Neural crest cell (in vitro differentiated cells): ENCODE measurements around the gene SH3PXD2A. TPM values are rescaled to one million over a fixed set of nuclear protein-coding genes. Genes with fewer than 3 reads are reported as not detected.
"Not testable (repeated sequence)": the region's sequence is repeated elsewhere in the genome, so short reads cannot be mapped to it uniquely, and the experiment has no call there.

Experiments
- DNase-seq: peaks from one replicate; pipeline ENCODE4 v3.0.0; 2021; ENCODE audit warnings: low read depth, mixed read lengths, low spot score
- H3K27ac Mint-ChIP-seq: one replicate; pipeline ENCODE4 v1.8.0; 2021; ENCODE audit warnings: mild to moderate bottlenecking, mixed read lengths; ENCODE audit not compliant: unreplicated experiment
- H3K27me3 Mint-ChIP-seq: 2 replicates; pipeline ENCODE4 v1.8.0; 2021; ENCODE audit warnings: low read depth, mild to moderate bottlenecking, mixed read lengths
- H3K36me3 Mint-ChIP-seq: 2 replicates; pipeline ENCODE4 v1.8.0; 2021; ENCODE audit warnings: low read depth, mild to moderate bottlenecking, mixed read lengths
- H3K4me1 Mint-ChIP-seq: 2 replicates; pipeline ENCODE4 v1.8.0; 2021; ENCODE audit warnings: mixed read lengths
- H3K4me3 Mint-ChIP-seq: one replicate; pipeline ENCODE4 v1.8.0; 2021; ENCODE audit warnings: mild to moderate bottlenecking, mixed read lengths
- H3K9me3 Mint-ChIP-seq: 2 replicates; pipeline ENCODE4 v1.8.0; 2021; ENCODE audit warnings: mixed read lengths
- total RNA-seq: library from RNA; stranded (reverse); gene quantifications from 2 replicates; pipeline ENCODE4 v1.2.1, GENCODE V29; 2021
- TF ChIP-seq, protein P1 (sequence below): fragments of 200-600 bp; sonication (generic); conservative IDR thresholded peaks from 2 replicates; pipeline ENCODE4 v1.5.0; 2021; ENCODE audit warnings: antibody characterized with exemption, mild to moderate bottlenecking

Gene SH3PXD2A
- total RNA-seq, 1 donor from 2014 or later = 22.8 TPM

DNA sequence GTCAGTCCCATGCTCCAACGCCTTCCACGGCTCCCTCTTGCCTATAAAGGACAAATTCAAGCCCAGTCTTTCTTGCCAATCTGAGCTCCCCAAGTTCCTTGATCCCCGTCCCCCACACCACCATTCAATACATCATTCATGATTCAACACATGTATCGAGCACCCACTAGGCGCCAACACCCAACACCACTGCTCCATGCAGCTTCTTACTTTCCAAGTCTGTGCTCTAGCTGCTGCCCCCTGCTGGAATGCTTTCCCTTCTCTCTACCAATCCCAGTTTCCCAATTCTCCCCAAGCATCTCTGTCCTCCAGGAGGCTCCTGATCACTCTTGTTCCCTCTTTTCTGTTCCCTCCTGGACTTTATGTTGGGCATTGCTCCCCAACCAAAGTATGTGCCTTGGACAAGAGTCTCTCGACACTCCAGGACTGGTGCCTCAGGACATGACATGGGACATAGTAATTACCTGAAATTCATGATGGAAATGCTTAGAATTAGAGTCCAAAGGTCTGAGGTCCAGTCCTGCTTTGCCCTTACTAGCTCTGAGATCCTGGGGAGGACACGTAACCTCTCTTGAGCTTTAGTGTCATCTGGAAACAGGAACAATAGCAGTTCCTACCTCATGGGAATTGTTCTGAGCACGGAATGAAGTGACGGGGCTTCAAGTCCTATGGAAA, 189.2 kb downstream of the SH3PXD2A start:
- peak; percentile 34 for DNase-seq
- Mint-ChIP-seq H3K27ac (no peak overlapping the region), H3K4me3 (no peak overlapping the region), H3K4me1 (peaks cover 8% of the 10 kb centered on the region), H3K9me3 (no peaks in the 10 kb centered on the region), H3K27me3 (no peaks in the 10 kb centered on the region), H3K36me3 (no peaks in the 10 kb centered on the region)
- TF ChIP-seq, protein P1, sequence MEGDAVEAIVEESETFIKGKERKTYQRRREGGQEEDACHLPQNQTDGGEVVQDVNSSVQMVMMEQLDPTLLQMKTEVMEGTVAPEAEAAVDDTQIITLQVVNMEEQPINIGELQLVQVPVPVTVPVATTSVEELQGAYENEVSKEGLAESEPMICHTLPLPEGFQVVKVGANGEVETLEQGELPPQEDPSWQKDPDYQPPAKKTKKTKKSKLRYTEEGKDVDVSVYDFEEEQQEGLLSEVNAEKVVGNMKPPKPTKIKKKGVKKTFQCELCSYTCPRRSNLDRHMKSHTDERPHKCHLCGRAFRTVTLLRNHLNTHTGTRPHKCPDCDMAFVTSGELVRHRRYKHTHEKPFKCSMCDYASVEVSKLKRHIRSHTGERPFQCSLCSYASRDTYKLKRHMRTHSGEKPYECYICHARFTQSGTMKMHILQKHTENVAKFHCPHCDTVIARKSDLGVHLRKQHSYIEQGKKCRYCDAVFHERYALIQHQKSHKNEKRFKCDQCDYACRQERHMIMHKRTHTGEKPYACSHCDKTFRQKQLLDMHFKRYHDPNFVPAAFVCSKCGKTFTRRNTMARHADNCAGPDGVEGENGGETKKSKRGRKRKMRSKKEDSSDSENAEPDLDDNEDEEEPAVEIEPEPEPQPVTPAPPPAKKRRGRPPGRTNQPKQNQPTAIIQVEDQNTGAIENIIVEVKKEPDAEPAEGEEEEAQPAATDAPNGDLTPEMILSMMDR = peak; percentile 44

DNA sequence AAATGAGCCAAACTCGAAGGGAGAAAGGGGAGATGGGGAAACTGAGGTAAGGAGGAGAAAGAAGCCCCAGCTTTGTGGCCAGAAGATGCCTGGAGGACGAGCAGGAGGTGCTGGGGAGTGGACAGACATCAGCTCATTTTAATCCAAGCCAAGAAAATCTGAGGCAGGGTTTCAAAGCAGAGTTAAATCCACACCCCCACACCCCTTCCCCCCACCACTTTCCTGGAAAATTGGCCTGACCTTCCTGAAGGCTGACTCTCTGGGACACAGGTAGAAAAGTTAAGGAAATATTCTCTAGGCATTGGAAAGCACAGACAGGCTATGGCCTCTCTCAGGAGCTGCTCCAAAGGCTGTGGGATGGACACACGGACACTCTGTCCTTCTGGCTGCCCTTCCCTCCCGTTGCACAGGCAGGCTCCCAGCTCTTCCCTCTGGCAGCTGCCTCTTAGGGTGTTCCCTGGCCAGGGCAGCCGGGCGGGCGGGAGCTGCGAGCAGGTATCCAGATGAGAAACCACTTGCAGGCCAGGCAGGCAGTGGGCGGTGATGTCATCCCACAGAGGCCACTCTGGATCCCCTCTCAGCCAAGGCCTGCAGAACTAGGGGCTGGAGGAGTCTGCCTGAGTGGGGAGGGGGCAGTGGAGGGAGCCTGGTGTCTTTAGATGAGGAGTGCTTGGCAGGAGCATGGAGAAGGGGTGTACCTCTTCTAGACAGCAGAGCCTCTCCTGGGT, 190.1 kb downstream of the SH3PXD2A start:
- Mint-ChIP-seq H3K4me3 (no peak overlapping the region), H3K9me3 (no peaks in the 10 kb centered on the region), H3K36me3 (no peaks in the 10 kb centered on the region), H3K27ac (no peak overlapping the region), H3K4me1 (peaks cover 8% of the 10 kb centered on the region), H3K27me3 (no peaks in the 10 kb centered on the region)
- TF ChIP-seq, protein P1 = no peak
- no peak for DNase-seq

DNA sequence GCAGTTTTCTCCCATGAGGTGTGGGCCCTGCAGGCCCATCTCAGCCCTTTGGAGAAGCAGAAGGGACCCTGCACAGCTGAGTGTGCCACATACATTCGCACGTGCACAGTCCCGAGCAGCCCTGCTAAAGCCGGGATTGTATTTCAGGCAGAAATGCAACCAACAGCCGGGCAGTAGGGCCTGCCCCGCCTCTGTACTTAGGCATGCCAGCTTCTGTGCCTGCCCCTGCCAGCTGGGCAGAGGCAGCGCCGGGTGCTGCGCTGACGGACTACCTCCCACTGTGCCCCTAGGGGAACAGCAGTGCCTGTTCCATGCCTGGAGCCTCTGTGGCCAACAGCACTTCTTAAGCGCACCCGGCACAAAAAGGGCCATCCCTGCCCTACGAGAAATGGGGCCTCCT, 191.6 kb downstream of the SH3PXD2A start:
- Mint-ChIP-seq H3K4me3 (no peak overlapping the region), H3K27me3 (no peaks in the 10 kb centered on the region), H3K4me1 (peaks cover 3% of the 10 kb centered on the region), H3K27ac (no peak overlapping the region), H3K36me3 (no peaks in the 10 kb centered on the region), H3K9me3 (no peaks in the 10 kb centered on the region)
- DNase-seq = no peak
- TF ChIP-seq, protein P1 = no peak

DNA sequence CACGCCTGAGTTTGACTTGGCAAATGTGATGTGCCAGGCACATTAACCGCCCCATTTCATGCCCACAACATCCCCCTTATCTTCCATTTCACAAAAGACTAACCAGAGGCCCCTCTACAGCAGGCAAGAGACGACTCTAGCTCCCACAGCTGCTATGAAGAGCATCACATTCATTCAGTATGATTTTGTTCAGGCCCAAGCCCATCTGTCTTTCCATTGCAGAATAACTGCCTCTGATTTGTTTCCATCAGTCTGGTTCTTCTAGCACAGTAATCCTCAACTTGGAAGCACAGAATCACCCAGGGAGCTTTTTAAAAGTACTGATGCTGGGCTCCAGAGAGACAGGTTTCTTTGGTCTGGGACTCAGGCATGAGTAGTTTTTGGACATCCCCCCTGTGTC, 192.1 kb downstream of the SH3PXD2A start:
- Mint-ChIP-seq H3K9me3 (peaks cover 3% of the 10 kb centered on the region), H3K4me1 (peaks cover 8% of the 10 kb centered on the region), H3K4me3 (no peak overlapping the region), H3K36me3 (peaks cover 4% of the 10 kb centered on the region), H3K27me3 (no peaks in the 10 kb centered on the region), H3K27ac (no peak overlapping the region)
- TF ChIP-seq, protein P1 = no peak
- DNase-seq = no peak

DNA sequence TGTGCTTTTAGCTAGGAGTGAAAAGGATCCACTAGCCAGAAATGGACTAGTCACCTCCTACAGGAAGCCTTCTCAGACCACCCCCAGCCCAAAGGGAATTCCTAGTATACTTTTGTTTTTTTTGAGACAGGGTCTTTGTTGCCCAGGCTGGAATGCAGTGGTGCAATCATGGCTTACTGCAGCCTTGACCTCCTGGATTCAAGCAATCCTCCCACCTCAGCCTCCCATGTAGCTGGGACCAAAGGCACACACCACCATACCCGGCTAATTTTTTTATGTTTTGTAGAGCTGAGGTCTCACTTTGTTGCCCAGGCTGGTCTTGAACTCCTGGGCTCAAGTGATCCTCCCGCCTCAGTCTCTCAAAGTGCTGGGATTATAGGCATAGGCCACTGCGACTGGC, 192.7 kb downstream of the SH3PXD2A start:
- not testable (repeated sequence) for DNase-seq, H3K36me3 Mint-ChIP-seq, H3K4me3 Mint-ChIP-seq, H3K27ac Mint-ChIP-seq, H3K27me3 Mint-ChIP-seq, H3K9me3 Mint-ChIP-seq
- H3K4me1 Mint-ChIP-seq = peaks cover 10% of the 10 kb centered on the region
